ENCODE results near the gene POMZP3. TPM values are rescaled to one million over a fixed set of nuclear protein-coding genes. Genes with fewer than 3 reads are reported as not detected.
"Not testable (repeated sequence)": the region's sequence is repeated elsewhere in the genome, so short reads cannot be mapped to it uniquely, and the experiment has no call there.

The POMZP3 gene
- total RNA-seq, 1 donor from 2014 or later, result 23.7 TPM

DNA sequence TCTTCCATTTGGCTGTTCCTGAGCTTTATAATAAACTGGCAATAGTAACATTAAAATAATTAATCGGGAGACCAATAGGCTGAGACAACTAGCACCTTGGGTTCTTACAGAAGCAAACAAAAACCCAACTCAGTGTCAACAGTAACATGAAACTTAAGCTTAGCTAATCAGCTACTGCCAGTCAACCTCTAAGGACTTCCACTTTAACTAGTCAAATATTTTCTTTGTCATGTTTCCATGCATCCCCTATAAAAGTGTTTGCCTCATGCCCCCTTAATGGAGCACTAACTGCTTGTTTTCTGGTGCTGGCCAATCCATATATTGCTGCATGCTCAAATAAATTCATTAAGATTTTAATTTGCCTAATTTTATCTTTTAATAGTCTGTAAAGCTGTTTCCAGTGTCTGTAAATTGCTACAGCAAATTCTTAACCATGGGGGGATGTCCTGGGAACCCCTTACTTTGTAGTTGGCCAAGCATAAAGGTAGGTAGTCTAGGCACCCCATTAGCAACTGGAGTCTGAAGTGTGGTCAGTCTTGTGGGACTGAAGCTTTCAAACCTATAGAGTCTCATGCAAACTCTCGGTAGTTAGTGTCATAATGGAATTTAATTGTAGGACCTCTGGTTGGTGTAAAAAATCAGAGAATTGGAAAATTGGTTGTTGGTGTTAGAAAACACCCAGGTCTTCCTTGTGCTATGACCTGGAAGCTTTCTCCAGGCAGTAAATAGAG lies 40.3 kb downstream of the POMZP3 start:
- not testable (repeated sequence) for DNase-seq (ENCODE audit: low spot score)

GRCh38 chr7:76583636-76584281 lies 43.3 kb downstream of the POMZP3 start:
- DNase-seq (ENCODE audit: low spot score), result not testable (repeated sequence)

DNA sequence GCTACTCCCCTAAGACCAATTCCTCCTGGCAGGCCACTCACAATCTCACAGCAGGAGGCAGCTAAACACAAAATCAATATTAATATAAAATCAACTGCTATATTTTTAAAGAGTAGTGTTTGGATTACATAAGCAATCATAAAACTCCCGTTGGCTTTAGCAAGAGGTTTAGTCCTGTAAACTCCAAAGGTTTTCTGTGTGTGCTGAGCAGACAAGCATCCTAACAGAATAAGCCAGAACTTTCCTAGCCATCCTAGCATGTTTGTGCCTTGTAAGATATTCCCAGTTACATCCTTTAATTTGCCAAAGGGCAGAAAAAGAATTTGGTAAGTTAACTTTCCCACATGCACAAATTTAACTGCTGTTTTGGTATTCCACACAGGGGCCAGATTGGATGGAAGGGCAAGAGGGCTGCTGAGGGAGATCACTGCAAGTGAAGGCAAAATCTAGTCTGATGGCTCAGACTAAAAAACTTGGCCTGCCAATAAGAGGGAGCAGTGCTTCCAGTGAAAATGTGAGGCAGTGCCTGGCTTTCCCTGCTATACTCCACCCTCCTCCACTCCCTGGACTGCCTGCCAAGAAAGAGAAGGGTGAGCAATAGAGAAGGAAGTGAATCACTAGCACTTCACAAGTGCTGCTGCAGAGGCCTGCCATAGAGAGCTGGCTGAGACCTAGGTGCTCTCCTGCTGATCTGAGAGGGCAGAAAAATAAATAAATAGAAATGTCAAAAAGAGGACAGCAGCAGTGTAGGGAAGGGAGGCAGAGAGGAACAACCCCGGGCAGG lies 44.0 kb downstream of the POMZP3 start:
- peak; percentile 83 for DNase-seq (ENCODE audit: low spot score)

- DNase-seq (ENCODE audit: low spot score), result not testable (repeated sequence)
Measured at GRCh38 chr7:76575919-76576655, 51.0 kb downstream of the POMZP3 start.

DNA sequence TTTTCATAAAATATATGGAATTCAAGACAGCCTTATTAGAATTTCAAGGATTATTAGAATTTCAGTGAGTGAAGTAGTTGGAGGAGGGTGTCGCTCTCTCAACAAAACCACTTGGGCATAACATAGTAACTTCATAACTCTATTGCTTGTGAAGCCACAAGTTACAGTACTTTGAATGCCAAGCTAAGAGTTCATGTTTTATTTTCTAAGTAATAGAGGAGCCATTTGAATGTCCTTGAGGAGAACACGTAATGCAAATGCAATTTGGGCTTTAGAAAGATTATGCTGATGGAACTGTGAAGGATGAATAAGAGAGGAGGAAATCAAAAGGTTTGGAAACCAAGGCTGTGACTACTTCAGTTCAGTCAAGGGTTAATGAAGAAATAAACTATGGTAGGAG lies 51.6 kb downstream of the POMZP3 start:
- DNase-seq (ENCODE audit: low spot score), result not testable (repeated sequence)

DNA sequence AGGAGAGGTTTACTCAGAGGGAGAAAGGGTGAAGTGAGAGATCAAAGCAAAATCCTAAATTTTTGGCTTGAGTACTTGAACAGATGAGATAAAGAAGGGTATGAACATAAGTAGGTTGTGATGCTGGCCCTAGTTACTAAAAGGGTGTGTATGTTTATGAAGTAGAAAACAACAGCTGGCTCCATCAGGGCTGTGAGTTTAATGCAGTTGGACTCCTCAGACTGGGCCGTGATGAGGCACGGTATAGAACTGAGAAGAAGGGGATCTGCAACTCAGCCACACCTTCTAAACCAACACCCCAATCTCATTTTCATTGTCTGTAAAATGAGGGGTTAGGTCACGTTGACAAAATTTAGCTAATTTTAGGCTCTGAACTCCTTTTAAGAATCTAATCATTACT lies 54.8 kb downstream of the POMZP3 start:
- not testable (repeated sequence) for DNase-seq (ENCODE audit: low spot score)

GRCh38 chr7:76570324-76570775 lies 56.7 kb downstream of the POMZP3 start:
- DNase-seq (ENCODE audit: low spot score), result not testable (repeated sequence)

- DNase-seq (ENCODE audit: low spot score), result not testable (repeated sequence)
Measured at GRCh38 chr7:76568742-76569141, 58.3 kb downstream of the POMZP3 start.

- DNase-seq (ENCODE audit: low spot score), result not testable (repeated sequence)
Measured at GRCh38 chr7:76567753-76568152, 59.3 kb downstream of the POMZP3 start.

- not testable (repeated sequence) for DNase-seq (ENCODE audit: low spot score)
Measured at GRCh38 chr7:76567311-76567710, 59.8 kb downstream of the POMZP3 start.

DNA sequence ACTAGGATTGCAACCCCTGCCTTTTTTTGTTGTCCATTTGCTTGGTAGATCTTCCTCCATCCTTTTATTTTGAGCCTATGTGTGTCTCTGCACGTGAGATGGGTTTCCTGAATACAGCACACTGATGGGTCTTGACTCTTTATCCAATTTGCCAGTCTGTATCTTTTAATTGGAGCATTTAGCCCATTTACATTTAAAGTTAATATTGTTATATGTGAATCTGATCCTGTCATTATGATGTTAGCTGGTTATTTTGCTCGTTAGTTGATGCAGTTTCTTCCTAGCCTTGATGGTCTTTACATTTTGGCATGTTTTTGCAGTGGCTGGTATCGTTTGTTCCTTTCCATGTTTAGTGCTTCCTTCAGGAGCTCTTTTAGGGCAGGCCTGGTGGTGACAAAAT lies 62.1 kb downstream of the POMZP3 start:
- DNase-seq (ENCODE audit: low spot score), result not testable (repeated sequence)

DNA sequence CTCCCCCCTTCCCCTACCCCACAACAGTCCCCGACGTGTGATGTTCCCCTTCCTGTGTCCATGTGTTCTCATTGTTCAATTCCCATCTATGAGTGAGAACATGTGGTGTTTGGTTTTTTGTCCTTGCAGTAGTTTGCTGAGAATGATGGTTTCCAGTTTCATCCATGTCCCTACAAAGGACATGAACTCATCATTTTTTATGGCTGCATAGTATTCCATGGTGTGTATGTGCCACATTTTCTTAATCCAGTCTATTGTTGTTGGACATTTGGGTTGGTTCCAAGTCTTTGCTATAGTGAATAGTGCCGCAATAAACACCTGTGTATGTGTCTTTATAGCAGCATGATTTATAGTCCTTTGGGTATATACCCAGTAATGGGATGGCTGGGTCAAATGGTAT lies 65.7 kb downstream of the POMZP3 start:
- not testable (repeated sequence) for DNase-seq (ENCODE audit: low spot score)

- not testable (repeated sequence) for DNase-seq (ENCODE audit: low spot score)
Measured at GRCh38 chr7:76560157-76560556, 66.9 kb downstream of the POMZP3 start.

Other genes with a start within 250 kb of the POMZP3 start
- 0.70 TPM for gene SSC4D, start 217.6 kb downstream of the POMZP3 start, total RNA-seq
- 23.3 TPM for gene ZP3, start 202.3 kb downstream of the POMZP3 start, total RNA-seq
- 67.8 TPM for gene DTX2, start 165.6 kb downstream of the POMZP3 start, total RNA-seq
- 111 TPM for gene UPK3B, start 116.7 kb downstream of the POMZP3 start, total RNA-seq
- 1.3 TPM for gene SPDYE16, start 84.0 kb downstream of the POMZP3 start, total RNA-seq